ENCODE data around the gene DENND4B. TPM values are rescaled to one million over a fixed set of nuclear protein-coding genes. Genes with fewer than 3 reads are reported as not detected.

Gene DENND4B
- total RNA-seq (ENCODE audit: low replicate concordance) = 2.7 and 11.6 TPM in 2 replicates

DNA sequence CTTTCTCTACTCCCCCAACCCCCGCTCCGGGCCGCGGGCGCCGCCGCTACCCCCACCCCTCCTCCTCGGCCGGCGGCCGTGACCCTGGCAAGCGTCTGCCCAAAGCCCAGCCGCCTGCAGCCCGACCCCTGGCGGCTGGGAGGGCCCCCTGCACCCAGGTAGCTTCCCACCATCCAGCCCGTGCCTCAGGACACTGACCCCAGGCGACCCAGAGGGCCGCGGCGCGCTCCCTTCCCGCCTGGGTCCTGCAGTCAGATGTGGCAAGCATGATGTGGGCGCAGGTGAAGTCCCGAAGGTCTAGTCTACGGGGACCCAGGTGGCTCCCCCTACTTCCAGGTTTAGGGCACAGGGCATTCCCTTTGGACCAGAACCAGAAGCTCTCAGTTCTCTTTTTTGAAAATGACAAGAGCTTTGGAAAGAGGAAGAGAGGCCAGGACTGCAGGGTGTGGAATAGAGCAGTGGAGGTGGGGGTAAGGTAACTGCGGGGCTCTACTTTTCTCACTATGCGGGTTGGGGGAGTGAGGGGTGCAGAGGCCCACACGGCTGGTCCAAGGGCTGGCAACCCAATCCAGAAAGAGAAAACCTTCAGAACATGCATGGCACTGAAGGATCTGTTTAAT lies at the start of gene DENND4B:
Gene DENND4B (minus strand): TSS at position 97 of the 620 bp plus-strand sequence. CDS start 2,344 bp downstream, outside the sequence.
- Histone ChIP-seq H3K27me3 (no peaks in the 10 kb centered on the region), H3K27ac (no peak within 1 kb of the TSS), H3K4me1 (peaks cover 5% of the 10 kb centered on the region), H3K9ac (no peak within 1 kb of the TSS), H3K9me3 (ENCODE audit: low read depth) (no peaks in the 10 kb centered on the region), H3F3A (ENCODE audit: low read depth) (peaks cover 28% of the 10 kb centered on the region), H3K4me2 (peak within 1 kb of the TSS; percentile 98), H3K4me3 (peak within 1 kb of the TSS; percentile 73), H2AFZ (replicated peaks) (peak within 1 kb of the TSS; percentile 89), H4K20me1 (ENCODE audit: low read depth) (peaks cover 18% of the 10 kb centered on the region), H3K79me2 (ENCODE audit: low read depth) (peaks cover 17% of the 10 kb centered on the region), H3K36me3 (no peaks in the 10 kb centered on the region)
- Mint-ChIP-seq H3K27me3 (ENCODE audit: insufficient read depth, low read depth) (peaks cover 2% of the 10 kb centered on the region), H3K4me1 (peaks cover 19% of the 10 kb centered on the region), H3K9me3 (no peaks in the 10 kb centered on the region), H3K27ac (no peak within 1 kb of the TSS), H3K4me3 (peak within 1 kb of the TSS; percentile 90), H3K36me3 (peaks cover 17% of the 10 kb centered on the region)
- TF ChIP-seq CTCF (IDR thresholded peaks at IDR 0.05) (peak; percentile 87), EZH2phosphoT487 (IDR thresholded peaks at IDR 0.05) (no peak)
- DNase-seq (ENCODE audit: low spot score) = peak; percentile 92

DNA sequence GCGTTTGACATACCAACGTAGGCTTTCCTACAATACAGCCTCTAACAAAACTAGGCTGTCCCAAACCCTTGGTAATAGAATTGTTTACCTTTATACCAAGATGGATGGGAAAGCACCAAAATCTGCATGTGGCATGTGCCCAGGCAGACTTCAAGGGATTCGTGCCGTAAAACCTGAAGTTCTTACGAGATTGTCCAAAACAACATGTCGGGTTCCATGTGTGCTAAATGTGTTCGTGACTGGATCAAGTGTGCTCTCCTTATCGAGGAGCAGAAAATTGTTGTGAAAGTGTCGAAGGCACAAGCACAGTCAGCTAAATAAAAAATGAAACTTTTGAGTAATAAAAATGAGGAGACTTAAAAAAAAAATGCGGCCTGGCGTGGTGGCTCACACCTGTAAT lies 49.1 kb upstream of the DENND4B start:
- Mint-ChIP-seq H3K27me3 (ENCODE audit: insufficient read depth, low read depth) (peaks cover 5% of the 10 kb centered on the region), H3K27ac (no peak overlapping the region), H3K4me3 (no peak overlapping the region), H3K36me3 (peaks cover 27% of the 10 kb centered on the region), H3K9me3 (no peaks in the 10 kb centered on the region), H3K4me1 (peaks cover 16% of the 10 kb centered on the region)
- H3K79me2 ChIP-seq (ENCODE audit: low read depth) = peaks cover 28% of the 10 kb centered on the region
- H4K20me1 ChIP-seq (ENCODE audit: low read depth) = peaks cover 18% of the 10 kb centered on the region
- H3K36me3 ChIP-seq = peaks cover 14% of the 10 kb centered on the region
- no peaks in the 10 kb centered on the region for H3K9me3 ChIP-seq (ENCODE audit: low read depth)
- no peak overlapping the region for H3K4me2 ChIP-seq
- no peaks in the 10 kb centered on the region for H3K27me3 ChIP-seq
- H3K27ac ChIP-seq = no peak overlapping the region
- no peak for TF ChIP-seq EZH2 (IDR thresholded peaks at IDR 0.05)
- no peak for TF ChIP-seq EZH2phosphoT487 (IDR thresholded peaks at IDR 0.05)
- TF ChIP-seq CTCF (IDR thresholded peaks at IDR 0.05) = no peak
- H3F3A ChIP-seq (ENCODE audit: low read depth) = peaks cover 63% of the 10 kb centered on the region
- peaks cover 14% of the 10 kb centered on the region for H3K4me1 ChIP-seq
- no peak overlapping the region for H3K4me3 ChIP-seq
- H2AFZ ChIP-seq (replicated peaks) = no peak overlapping the region
- H3K9ac ChIP-seq = no peak overlapping the region
- no peak for DNase-seq (ENCODE audit: low spot score)

DNA sequence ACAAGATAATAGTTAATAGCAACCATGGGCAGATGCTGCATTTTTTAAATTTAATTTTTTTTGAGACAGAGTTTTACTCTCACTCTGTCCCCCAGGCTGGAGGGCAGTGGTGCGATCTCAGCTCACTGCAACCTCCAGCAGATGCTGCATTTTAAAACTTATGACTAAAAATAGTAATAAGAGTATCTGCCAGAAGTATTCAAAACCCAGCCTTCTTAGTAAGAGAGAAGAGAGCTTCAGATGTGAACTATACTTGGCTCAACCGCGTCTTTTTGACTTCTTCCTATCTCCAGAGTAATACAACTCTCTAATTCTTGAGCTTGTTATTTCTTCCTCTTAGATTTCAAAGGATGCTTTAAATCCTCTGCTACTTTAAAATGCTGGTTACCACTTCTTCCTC lies 48.7 kb upstream of the DENND4B start:
- Mint-ChIP-seq H3K9me3 (no peaks in the 10 kb centered on the region), H3K27me3 (ENCODE audit: insufficient read depth, low read depth) (peaks cover 6% of the 10 kb centered on the region), H3K36me3 (peaks cover 30% of the 10 kb centered on the region), H3K4me1 (peaks cover 20% of the 10 kb centered on the region), H3K27ac (no peak overlapping the region), H3K4me3 (no peak overlapping the region)
- H3K4me1 ChIP-seq = peaks cover 14% of the 10 kb centered on the region
- H4K20me1 ChIP-seq (ENCODE audit: low read depth) = peaks cover 18% of the 10 kb centered on the region
- no peak overlapping the region for H3K4me2 ChIP-seq
- H3K9ac ChIP-seq = no peak overlapping the region
- no peaks in the 10 kb centered on the region for H3K27me3 ChIP-seq
- H3K27ac ChIP-seq = no peak overlapping the region
- peaks cover 14% of the 10 kb centered on the region for H3K36me3 ChIP-seq
- H3F3A ChIP-seq (ENCODE audit: low read depth) = peaks cover 63% of the 10 kb centered on the region
- TF ChIP-seq EZH2 (IDR thresholded peaks at IDR 0.05) (no peak), CTCF (IDR thresholded peaks at IDR 0.05) (no peak), EZH2phosphoT487 (IDR thresholded peaks at IDR 0.05) (no peak)
- DNase-seq (ENCODE audit: low spot score) = no peak
- H2AFZ ChIP-seq (replicated peaks) = no peak overlapping the region
- peaks cover 29% of the 10 kb centered on the region for H3K79me2 ChIP-seq (ENCODE audit: low read depth)
- H3K4me3 ChIP-seq = no peak overlapping the region
- no peaks in the 10 kb centered on the region for H3K9me3 ChIP-seq (ENCODE audit: low read depth)
